ENCODE results near the gene CYP4Z1. TPM values are rescaled to one million over a fixed set of nuclear protein-coding genes. Genes with fewer than 3 reads are reported as not detected.
"Not testable (repeated sequence)": the region's sequence is repeated elsewhere in the genome, so short reads cannot be mapped to it uniquely, and the experiment has no call there.

CYP4Z1 gene
- polyA plus RNA-seq, 1 experiment, result not detected

DNA sequence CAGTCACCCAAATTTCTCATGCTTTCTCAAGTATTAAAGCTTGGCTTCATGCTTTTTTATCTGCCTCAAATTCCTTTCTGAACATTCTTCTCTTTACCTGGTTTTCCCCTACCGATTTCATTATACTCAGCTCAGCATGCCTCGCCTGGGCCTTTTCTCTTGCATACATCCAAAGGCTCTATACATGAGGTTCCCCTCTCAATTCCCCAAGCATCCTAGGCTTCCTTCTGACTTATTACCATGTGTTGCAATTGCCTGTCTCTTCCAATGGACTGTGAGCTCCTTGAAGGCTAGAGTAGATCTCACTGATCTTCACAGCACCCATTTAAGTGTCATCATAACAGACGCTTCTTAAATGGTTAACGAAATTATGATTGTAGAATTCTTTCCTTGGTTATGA is 46.1 kb downstream of the CYP4Z1 start:
- TF ChIP-seq, protein P1, sequence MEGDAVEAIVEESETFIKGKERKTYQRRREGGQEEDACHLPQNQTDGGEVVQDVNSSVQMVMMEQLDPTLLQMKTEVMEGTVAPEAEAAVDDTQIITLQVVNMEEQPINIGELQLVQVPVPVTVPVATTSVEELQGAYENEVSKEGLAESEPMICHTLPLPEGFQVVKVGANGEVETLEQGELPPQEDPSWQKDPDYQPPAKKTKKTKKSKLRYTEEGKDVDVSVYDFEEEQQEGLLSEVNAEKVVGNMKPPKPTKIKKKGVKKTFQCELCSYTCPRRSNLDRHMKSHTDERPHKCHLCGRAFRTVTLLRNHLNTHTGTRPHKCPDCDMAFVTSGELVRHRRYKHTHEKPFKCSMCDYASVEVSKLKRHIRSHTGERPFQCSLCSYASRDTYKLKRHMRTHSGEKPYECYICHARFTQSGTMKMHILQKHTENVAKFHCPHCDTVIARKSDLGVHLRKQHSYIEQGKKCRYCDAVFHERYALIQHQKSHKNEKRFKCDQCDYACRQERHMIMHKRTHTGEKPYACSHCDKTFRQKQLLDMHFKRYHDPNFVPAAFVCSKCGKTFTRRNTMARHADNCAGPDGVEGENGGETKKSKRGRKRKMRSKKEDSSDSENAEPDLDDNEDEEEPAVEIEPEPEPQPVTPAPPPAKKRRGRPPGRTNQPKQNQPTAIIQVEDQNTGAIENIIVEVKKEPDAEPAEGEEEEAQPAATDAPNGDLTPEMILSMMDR (IDR thresholded peaks at IDR 0.05; ENCODE audit: low read depth, low read length), result no peak
- Histone ChIP-seq H3K9me3 (ENCODE audit: control insufficient read depth, insufficient read depth, low read length) (no peaks in the 10 kb centered on the region), H3K27me3 (ENCODE audit: control insufficient read depth, insufficient read depth, low read length) (no peaks in the 10 kb centered on the region), H3K27ac (ENCODE audit: low read depth, low read length) (no peak overlapping the region), H3K4me3 (ENCODE audit: low read depth, low read length) (no peak overlapping the region)
- DNase-seq (ENCODE audit: low read depth, low spot score), result no peak
- POLR2A ChIA-PET, result no interaction called here
- CTCF ChIA-PET, result interaction anchor here (1.0 kb wide), 1 partner anchor 80 kb away, joined by 6 read pairs; no protein-coding TSS in a partner anchor

DNA sequence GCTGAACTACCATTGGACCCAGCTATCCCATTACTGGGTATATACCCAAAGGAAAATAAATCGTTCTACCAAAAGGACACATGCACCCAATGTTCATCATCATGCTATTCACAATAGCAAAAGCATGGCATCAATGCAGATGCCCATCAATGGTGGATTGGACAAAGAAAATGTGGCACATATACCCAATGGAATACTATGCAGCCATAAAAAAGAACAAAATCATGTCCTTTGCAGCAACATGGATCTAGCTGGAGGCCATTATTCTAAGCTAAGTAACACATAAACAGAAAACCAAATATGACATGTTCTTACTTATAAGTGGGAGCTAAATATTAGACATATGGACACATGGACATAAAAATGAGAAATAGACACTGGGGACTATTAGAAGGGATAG is 54.0 kb downstream of the CYP4Z1 start:
- H3K4me3 ChIP-seq (ENCODE audit: low read depth, low read length); POLR2A ChIA-PET; CTCF ChIA-PET; H3K27ac ChIP-seq (ENCODE audit: low read depth, low read length); H3K27me3 ChIP-seq (ENCODE audit: control insufficient read depth, insufficient read depth, low read length); DNase-seq (ENCODE audit: low read depth, low spot score); H3K9me3 ChIP-seq (ENCODE audit: control insufficient read depth, insufficient read depth, low read length): not testable (repeated sequence)

DNA sequence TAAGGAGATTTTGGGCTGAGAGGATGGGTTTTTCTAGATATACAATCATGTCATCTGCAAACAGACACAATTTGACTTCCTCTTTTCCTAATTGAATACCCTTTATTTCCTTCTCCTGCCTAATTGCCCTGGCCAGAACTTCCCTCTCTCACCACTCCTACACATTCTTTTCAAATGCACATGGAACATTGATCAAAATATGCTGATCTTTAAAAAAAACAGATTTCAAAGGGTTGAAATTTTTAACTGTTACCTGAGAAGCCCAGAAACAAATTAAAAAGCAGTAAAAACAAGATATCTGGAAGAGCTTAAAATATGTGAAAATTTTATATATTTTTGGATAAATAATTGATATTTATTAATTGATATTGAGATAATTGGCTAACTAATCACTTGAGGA is 57.8 kb downstream of the CYP4Z1 start:
- DNase-seq (ENCODE audit: low read depth, low spot score); H3K27ac ChIP-seq (ENCODE audit: low read depth, low read length); H3K27me3 ChIP-seq (ENCODE audit: control insufficient read depth, insufficient read depth, low read length); H3K4me3 ChIP-seq (ENCODE audit: low read depth, low read length); POLR2A ChIA-PET; H3K9me3 ChIP-seq (ENCODE audit: control insufficient read depth, insufficient read depth, low read length): not testable (repeated sequence)
- CTCF ChIA-PET, result interaction anchor here (1.0 kb wide), 1 partner anchor 313 kb away, joined by 3 read pairs; the partner anchor contains the start of gene FOXD2

DNA sequence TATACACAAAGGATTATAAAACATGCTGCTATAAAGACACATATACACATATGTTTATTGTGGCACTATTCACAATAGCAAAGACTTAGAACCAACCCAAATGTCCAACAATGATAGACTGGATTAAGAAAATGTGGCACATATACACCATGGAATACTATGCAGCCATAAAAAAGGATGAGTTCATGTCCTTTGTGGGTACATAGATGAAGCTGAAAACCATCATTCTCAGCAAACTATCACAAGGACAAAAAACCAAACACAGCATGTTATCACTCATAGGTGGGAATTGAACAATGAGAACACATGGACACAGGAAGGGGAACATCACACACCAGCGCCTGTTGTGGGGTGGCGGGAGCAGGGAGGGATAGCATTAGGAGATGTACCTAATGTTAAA is 60.0 kb downstream of the CYP4Z1 start:
- H3K27me3 ChIP-seq (ENCODE audit: control insufficient read depth, insufficient read depth, low read length); H3K9me3 ChIP-seq (ENCODE audit: control insufficient read depth, insufficient read depth, low read length); CTCF ChIA-PET; H3K27ac ChIP-seq (ENCODE audit: low read depth, low read length); H3K4me3 ChIP-seq (ENCODE audit: low read depth, low read length); DNase-seq (ENCODE audit: low read depth, low spot score); POLR2A ChIA-PET: not testable (repeated sequence)

DNA sequence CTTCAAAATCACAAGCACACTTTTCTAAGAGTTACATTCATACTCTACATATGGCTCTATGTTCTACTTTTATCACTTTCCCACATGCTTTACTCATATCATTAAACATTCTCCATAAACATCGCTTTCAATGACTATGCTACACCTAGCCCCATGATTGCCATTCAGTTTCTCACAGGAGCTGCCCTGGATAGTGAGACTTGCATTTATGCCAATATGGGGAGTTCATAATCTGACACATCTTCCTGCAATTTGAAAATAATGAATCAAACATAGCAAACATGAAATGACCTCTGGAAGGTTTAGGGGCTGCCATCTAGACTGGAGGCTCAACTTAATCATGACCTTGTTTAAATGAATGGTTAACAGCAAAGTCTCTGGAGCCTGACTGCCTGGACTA is 61.2 kb downstream of the CYP4Z1 start:
- POLR2A ChIA-PET, result no interaction called here
- no peak overlapping the region for H3K27ac ChIP-seq (ENCODE audit: low read depth, low read length)
- no peak for DNase-seq (ENCODE audit: low read depth, low spot score)
- no peak overlapping the region for H3K4me3 ChIP-seq (ENCODE audit: low read depth, low read length)
- no peaks in the 10 kb centered on the region for H3K27me3 ChIP-seq (ENCODE audit: control insufficient read depth, insufficient read depth, low read length)
- H3K9me3 ChIP-seq (ENCODE audit: control insufficient read depth, insufficient read depth, low read length), result no peaks in the 10 kb centered on the region
- CTCF ChIA-PET, result no interaction called here
- TF ChIP-seq, protein P1 (IDR thresholded peaks at IDR 0.05; ENCODE audit: low read depth, low read length), result no peak

DNA sequence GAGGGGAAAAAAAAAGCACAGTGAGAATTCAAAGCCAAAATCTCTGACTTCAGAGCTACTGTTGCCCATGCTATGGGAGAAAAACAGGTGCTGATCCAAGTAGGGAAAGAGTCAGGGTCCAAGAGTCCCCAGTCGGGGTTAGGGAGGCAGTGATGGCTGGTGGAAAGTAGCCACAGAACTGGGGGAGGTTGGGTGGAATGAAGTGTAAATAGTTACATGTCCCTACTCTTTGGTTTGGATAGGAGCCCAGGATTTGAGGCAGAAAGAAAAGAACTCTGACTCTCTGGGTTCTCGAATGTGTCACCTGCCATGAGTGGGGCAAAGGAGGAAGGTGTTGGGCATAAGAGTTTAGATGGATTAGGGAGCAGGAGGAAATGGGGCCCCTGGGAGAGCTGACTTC is 61.8 kb downstream of the CYP4Z1 start:
- H3K9me3 ChIP-seq (ENCODE audit: control insufficient read depth, insufficient read depth, low read length); POLR2A ChIA-PET; DNase-seq (ENCODE audit: low read depth, low spot score); H3K27me3 ChIP-seq (ENCODE audit: control insufficient read depth, insufficient read depth, low read length); CTCF ChIA-PET; H3K27ac ChIP-seq (ENCODE audit: low read depth, low read length); H3K4me3 ChIP-seq (ENCODE audit: low read depth, low read length): not testable (repeated sequence)

DNA sequence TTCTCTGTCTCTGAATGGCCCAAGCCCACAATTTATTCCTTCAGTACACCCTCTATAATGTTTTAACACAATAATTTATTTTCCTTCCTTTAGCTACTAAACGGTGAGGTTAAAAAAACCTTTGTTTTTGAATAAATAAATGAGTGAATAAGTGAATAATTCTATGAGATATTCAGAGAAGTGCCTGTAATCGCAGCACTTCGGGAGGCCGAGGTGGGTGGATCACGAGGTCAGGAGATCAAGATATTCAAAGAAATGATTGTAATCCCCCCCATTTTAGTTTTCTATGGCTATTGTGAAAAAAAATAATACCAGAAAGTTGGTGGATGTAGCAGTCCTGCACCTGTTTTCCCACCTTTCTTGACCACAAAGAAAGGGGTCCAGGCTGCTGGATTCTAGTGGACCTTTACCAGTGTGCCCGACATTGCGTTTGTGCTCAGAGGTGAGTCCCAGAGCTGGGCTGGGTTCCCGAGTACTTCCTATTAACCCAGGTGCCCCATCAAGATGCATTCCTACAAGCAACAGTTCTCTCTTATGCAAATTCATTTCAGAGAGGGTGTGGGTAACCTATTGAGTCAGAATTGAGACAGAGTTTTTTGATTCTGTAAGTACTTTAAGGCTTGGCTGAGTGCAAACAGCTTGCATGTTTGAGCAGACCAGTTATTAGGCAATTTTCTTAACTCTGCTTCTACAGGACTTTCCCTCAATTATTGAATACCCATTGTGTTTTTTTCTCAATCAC is 62.6 kb downstream of the CYP4Z1 start:
- H3K27me3 ChIP-seq (ENCODE audit: control insufficient read depth, insufficient read depth, low read length); H3K4me3 ChIP-seq (ENCODE audit: low read depth, low read length); H3K27ac ChIP-seq (ENCODE audit: low read depth, low read length); H3K9me3 ChIP-seq (ENCODE audit: control insufficient read depth, insufficient read depth, low read length); CTCF ChIA-PET; POLR2A ChIA-PET; DNase-seq (ENCODE audit: low read depth, low spot score): not testable (repeated sequence)

DNA sequence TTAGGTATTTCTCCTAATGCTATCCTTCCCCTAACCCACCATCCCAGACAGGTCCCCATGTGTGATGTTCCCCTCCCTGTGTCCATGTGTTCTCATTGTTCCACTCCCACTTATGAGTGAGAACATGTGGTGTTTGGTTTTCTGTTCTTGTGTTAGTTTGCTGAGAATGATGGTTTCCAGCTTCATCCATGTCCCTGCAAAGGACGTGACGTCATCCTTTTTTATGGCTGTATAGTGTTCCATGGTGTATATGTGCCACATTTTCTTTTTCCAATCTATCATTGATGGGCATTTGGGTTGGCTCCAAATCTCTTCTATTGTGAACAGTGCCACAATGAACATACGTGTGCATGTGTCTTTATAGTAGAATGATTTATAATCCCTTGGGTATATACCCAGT is 65.6 kb downstream of the CYP4Z1 start:
- H3K9me3 ChIP-seq (ENCODE audit: control insufficient read depth, insufficient read depth, low read length); H3K4me3 ChIP-seq (ENCODE audit: low read depth, low read length); DNase-seq (ENCODE audit: low read depth, low spot score); POLR2A ChIA-PET; H3K27me3 ChIP-seq (ENCODE audit: control insufficient read depth, insufficient read depth, low read length); CTCF ChIA-PET; H3K27ac ChIP-seq (ENCODE audit: low read depth, low read length): not testable (repeated sequence)
